Measurements from ENCODE around the gene MEF2A.

DNA sequence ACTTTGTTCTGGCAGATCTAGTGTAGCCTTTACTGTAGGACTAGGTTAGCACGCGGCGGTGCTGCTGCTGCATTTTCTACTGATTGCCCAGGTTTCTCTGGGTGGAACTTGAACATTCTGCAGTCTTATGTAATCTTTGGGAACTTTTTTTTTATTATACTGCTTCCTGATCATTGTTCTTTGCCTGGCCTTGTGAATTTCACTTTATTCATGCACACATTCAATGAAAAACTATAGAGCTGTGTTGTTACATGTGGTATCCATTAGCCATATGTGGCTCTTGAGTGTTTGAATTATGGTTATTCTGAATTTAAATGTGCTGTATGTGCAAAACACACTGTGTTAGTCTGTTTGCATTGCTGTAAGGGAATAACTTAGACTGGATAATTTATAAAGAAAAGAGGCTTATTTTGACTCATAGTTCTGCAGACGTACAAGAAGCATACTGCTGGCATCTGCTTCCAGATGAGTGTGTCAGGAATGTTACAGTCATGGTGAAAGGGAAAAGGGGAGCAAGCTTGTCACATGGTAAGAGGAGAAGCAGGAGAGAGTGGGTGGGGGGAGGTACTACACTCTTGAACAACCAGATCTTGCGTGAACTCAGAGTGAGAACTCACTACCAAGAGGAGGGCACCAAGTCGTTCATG, 26.5 kb downstream of the MEF2A start:
- TF ChIP-seq ELF4 (CRISPR knock-in tag; IDR thresholded peaks at IDR 0.05) (no peak), POLR2A (conservative IDR thresholded peaks at IDR 0.05) (no peak), TAF1 (IDR thresholded peaks at IDR 0.05; ENCODE audit: control insufficient read depth, extremely low read depth, insufficient read depth, low read length, severe bottlenecking) (no peak), SMC3 (conservative IDR thresholded peaks at IDR 0.05; ENCODE audit: insufficient read depth, low read depth, low read length) (no peak)

Measured in K562 (cell line).